CD14-positive monocyte (primary cell): ENCODE data around the gene KSR2. TPM values are rescaled to one million over a fixed set of nuclear protein-coding genes. Genes with fewer than 3 reads are reported as not detected.
"Not testable (repeated sequence)": the region's sequence is repeated elsewhere in the genome, so short reads cannot be mapped to it uniquely, and the experiment has no call there.

ENCODE experiments used
- DNase-seq, 3 donors: peaks; one replicate each; pipeline ENCODE4 v3.0.0-alpha.2; 2011 to 2022
- H2AFZ ChIP-seq: 2 replicates; pipeline ENCODE4 v1.6.0; 2012; ENCODE audit warnings: mild to moderate bottlenecking, low read depth, low read length, inconsistent platforms; ENCODE audit not compliant: insufficient read depth, poor library complexity, severe bottlenecking
- H3K27ac ChIP-seq, 2 donors: 1 replicate in 1 of 2; 2 replicates in 1 of 2; pipeline ENCODE4 v1.5.1; 2012 to 2013; ENCODE audit warnings: low read length in 2 of 2, control low read depth in 1 of 2, inconsistent platforms in 1 of 2, low read depth in 1 of 2, mild to moderate bottlenecking in 1 of 2
- H3K27me3 ChIP-seq, 2 donors: one replicate each; pipeline versions ENCODE4 v1.6.0 to v1.6.1; 2011 to 2013; ENCODE audit warnings: low read length in 2 of 2; ENCODE audit not compliant: control insufficient read depth in 2 of 2, insufficient read depth in 2 of 2
- H3K36me3 ChIP-seq, 2 donors: replicated peaks in 1 of 2; 1 replicate in 1 of 2; 2 replicates in 1 of 2; pipeline versions ENCODE4 v1.5.1 to v1.6.1; 2012 to 2013; ENCODE audit warnings: low read length in 2 of 2, control low read depth in 1 of 2, inconsistent platforms in 1 of 2, mild to moderate bottlenecking in 1 of 2; ENCODE audit not compliant: insufficient read depth in 2 of 2, control insufficient read depth in 1 of 2
- H3K4me1 ChIP-seq, 2 donors: 1 replicate in 1 of 2; 2 replicates in 1 of 2; pipeline versions ENCODE4 v1.5.1 to v1.6.1; 2012 to 2013; ENCODE audit warnings: low read length in 2 of 2, control low read depth in 1 of 2, inconsistent platforms in 1 of 2, mild to moderate bottlenecking in 1 of 2, moderate library complexity in 1 of 2; ENCODE audit not compliant: insufficient read depth in 2 of 2, control insufficient read depth in 1 of 2
- H3K4me2 ChIP-seq: replicated peaks from 2 replicates; pipeline ENCODE3; 2012; ENCODE audit warnings: low read length, moderate library complexity, mild to moderate bottlenecking; ENCODE audit not compliant: poor library complexity, severe bottlenecking; ENCODE audit errors: extremely low read depth
- H3K4me3 ChIP-seq, 3 experiments: fragments of 200-600 bp in 1 of 3; sonication (generic) in 1 of 3; replicated peaks in 1 of 3; 1 replicate in 2 of 3; 2 replicates in 1 of 3; pipeline ENCODE4 v1.5.1; 2011 to 2013; ENCODE audit warnings: low read length in 3 of 3, mild to moderate bottlenecking in 3 of 3, control low read depth in 2 of 3, low read depth in 2 of 3, inconsistent platforms in 1 of 3, moderate library complexity in 1 of 3
- H3K79me2 ChIP-seq: 2 replicates; pipeline ENCODE4 v1.6.0; 2012; ENCODE audit warnings: mild to moderate bottlenecking, control low read depth, inconsistent platforms, low read length, moderate library complexity; ENCODE audit not compliant: insufficient read depth
- H3K9ac ChIP-seq: 2 replicates; pipeline ENCODE4 v1.6.0; 2017; ENCODE audit warnings: low read length, mild to moderate bottlenecking; ENCODE audit not compliant: insufficient read depth, poor library complexity, severe bottlenecking
- H3K9me3 ChIP-seq, 2 donors: replicated peaks in 1 of 2; 1 replicate in 1 of 2; 2 replicates in 1 of 2; pipeline versions ENCODE4 v1.5.1 to v1.6.1; 2012 to 2013; ENCODE audit warnings: low read length in 2 of 2, control low read depth in 1 of 2; ENCODE audit not compliant: control insufficient read depth in 1 of 2, insufficient read depth in 1 of 2
- H4K20me1 ChIP-seq: 2 replicates; pipeline ENCODE4 v1.6.0; 2012; ENCODE audit warnings: mild to moderate bottlenecking, low read length, control low read depth, moderate library complexity; ENCODE audit not compliant: insufficient read depth
- H3K27ac Mint-ChIP-seq, 7 donors: one replicate each; pipeline ENCODE4 v1.8.0; 2020; ENCODE audit warnings: mild to moderate bottlenecking in 7 of 7, mixed read lengths in 7 of 7, moderate library complexity in 6 of 7, inconsistent platforms in 2 of 7
- H3K27me3 Mint-ChIP-seq, 3 donors: one replicate each; pipeline ENCODE4 v1.8.0; 2021 to 2022; ENCODE audit warnings: low read depth in 3 of 3, mild to moderate bottlenecking in 3 of 3, mixed read lengths in 3 of 3, moderate library complexity in 3 of 3, inconsistent platforms in 1 of 3
- H3K36me3 Mint-ChIP-seq, 2 donors: one replicate each; pipeline ENCODE4 v1.8.0; 2020; ENCODE audit warnings: mixed read lengths in 2 of 2, inconsistent platforms in 1 of 2, mild to moderate bottlenecking in 1 of 2
- H3K4me1 Mint-ChIP-seq: one replicate; pipeline ENCODE4 v1.8.0; 2020; ENCODE audit warnings: mild to moderate bottlenecking, mixed read lengths
- H3K4me3 Mint-ChIP-seq, 2 donors: one replicate each; pipeline ENCODE4 v1.8.0; 2020; ENCODE audit warnings: mild to moderate bottlenecking in 2 of 2, mixed read lengths in 2 of 2, moderate library complexity in 1 of 2
- H3K9me3 Mint-ChIP-seq, 7 donors: one replicate each; pipeline ENCODE4 v1.8.0; 2020 to 2022; ENCODE audit warnings: mixed read lengths in 7 of 7, mild to moderate bottlenecking in 6 of 7, moderate library complexity in 6 of 7, inconsistent platforms in 2 of 7
- CTCF ChIP-seq: fragments of 200-600 bp; IDR thresholded peaks from one replicate; pipeline ENCODE4 v1.8.0; 2022; ENCODE audit warnings: antibody characterized with exemption, mild to moderate bottlenecking
- WGBS: methylation state at CpG from one replicate; pipeline ENCODE4 v1.1.5; 2013; ENCODE audit warnings: missing lambda C conversion rate; ENCODE audit not compliant: insufficient coverage; 5-methylcytosine and 5-hydroxymethylcytosine counted together
- intact Hi-C, 2 donors: fragments of 100-400 bp; cut with micrococcal nuclease; formaldehyde crosslinking; loops; one replicate each; pipeline versions ENCODE4 v1.15.0 to v1.15.1; 2023
- polyA plus RNA-seq, 3 donors: library from polyadenylated mRNA; depleted of rRNA in 1 of 3; unstranded in 2 of 3; stranded (reverse) in 1 of 3; fragments of 300-500 nt in 2 of 3; fragments of >200 nt in 1 of 3; fragmentation: Illumina TruSeq in 2 of 3; gene quantifications; 1 replicate in 2 of 3; 2 replicates in 1 of 3; pipeline ENCODE4 v1.2.3, GENCODE V29; 2012 to 2021

Gene KSR2
- polyA plus RNA-seq, 3 donors = not detected

- intact Hi-C loops = no loop called here
- Mint-ChIP-seq H3K9me3 (peaks cover 2 to 29% (median 5%) of the 10 kb centered on the region in 7 donors), H3K27me3 (peaks cover 0 to 12% (median 3%) of the 10 kb centered on the region in 3 donors), H3K36me3 (no peaks in the 10 kb centered on the region), H3K27ac (no peak overlapping the region), H3K4me1 (no peaks in the 10 kb centered on the region), H3K4me3 (no peak overlapping the region)
- Histone ChIP-seq H3K9me3 (peaks cover 0 to 8% of the 10 kb centered on the region in 2 donors), H4K20me1 (no peaks in the 10 kb centered on the region), H3K9ac (no peak overlapping the region), H3K79me2 (no peaks in the 10 kb centered on the region), H3K36me3 (no peaks in the 10 kb centered on the region), H3K4me1 (no peaks in the 10 kb centered on the region), H3K4me3 (no peak overlapping the region), H3K27ac (no peak overlapping the region), H2AFZ (no peak overlapping the region), H3K27me3 (no peaks in the 10 kb centered on the region), H3K4me2 (no peak overlapping the region)
- TF ChIP-seq CTCF = no peak
- DNase-seq = no peak
Observed at GRCh38 chr12:117892441-117892840, 76.3 kb downstream of the KSR2 start.

GRCh38 chr12:117891265-117891664 lies 77.5 kb downstream of the KSR2 start:
- H3K36me3 Mint-ChIP-seq, H2AFZ ChIP-seq, H3K4me2 ChIP-seq, H3K9ac ChIP-seq, DNase-seq, H4K20me1 ChIP-seq, H3K4me3 Mint-ChIP-seq, H3K4me1 Mint-ChIP-seq, H3K9me3 ChIP-seq, H3K36me3 ChIP-seq, H3K4me3 ChIP-seq, H3K4me1 ChIP-seq, intact Hi-C loops, H3K27me3 ChIP-seq, H3K79me2 ChIP-seq, H3K27ac ChIP-seq: not testable (repeated sequence)
- Mint-ChIP-seq H3K27me3 (peaks cover 0 to 12% (median 7%) of the 10 kb centered on the region in 3 donors), H3K27ac (peak overlapping the region in 1 of 7 donors; percentile 25), H3K9me3 (peaks cover 2 to 23% (median 5%) of the 10 kb centered on the region in 7 donors)
- whole genome bisulfite sequencing = no CpG with 5 or more reads among the region's 3 CpGs
